Measurements from ENCODE around the gene LOXHD1. TPM values are rescaled to one million over a fixed set of nuclear protein-coding genes. Genes with fewer than 3 reads are reported as not detected.

LOXHD1 gene
- total RNA-seq, 3 donors from 2014 or later (not counting 1 experiment from before 2014, with no cell fraction given): 0.11 to 0.48 (median 0.14) TPM

- Histone ChIP-seq H3K36me3 (ENCODE audit: control insufficient read depth, insufficient read depth, low read length) (no peaks in the 10 kb centered on the region), H3K9me3 (ENCODE audit: control insufficient read depth, insufficient read depth, low read length) (no peaks in the 10 kb centered on the region), H3K4me1 (ENCODE audit: control insufficient read depth, insufficient read depth, low read length) (no peaks in the 10 kb centered on the region), H3K27ac (ENCODE audit: low read length) (no peak overlapping the region), H3K27me3 (ENCODE audit: control insufficient read depth, insufficient read depth, low read length) (no peaks in the 10 kb centered on the region), H3K4me3 (ENCODE audit: low read length) (no peak overlapping the region)
- TF ChIP-seq, protein P1, sequence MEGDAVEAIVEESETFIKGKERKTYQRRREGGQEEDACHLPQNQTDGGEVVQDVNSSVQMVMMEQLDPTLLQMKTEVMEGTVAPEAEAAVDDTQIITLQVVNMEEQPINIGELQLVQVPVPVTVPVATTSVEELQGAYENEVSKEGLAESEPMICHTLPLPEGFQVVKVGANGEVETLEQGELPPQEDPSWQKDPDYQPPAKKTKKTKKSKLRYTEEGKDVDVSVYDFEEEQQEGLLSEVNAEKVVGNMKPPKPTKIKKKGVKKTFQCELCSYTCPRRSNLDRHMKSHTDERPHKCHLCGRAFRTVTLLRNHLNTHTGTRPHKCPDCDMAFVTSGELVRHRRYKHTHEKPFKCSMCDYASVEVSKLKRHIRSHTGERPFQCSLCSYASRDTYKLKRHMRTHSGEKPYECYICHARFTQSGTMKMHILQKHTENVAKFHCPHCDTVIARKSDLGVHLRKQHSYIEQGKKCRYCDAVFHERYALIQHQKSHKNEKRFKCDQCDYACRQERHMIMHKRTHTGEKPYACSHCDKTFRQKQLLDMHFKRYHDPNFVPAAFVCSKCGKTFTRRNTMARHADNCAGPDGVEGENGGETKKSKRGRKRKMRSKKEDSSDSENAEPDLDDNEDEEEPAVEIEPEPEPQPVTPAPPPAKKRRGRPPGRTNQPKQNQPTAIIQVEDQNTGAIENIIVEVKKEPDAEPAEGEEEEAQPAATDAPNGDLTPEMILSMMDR (IDR thresholded peaks at IDR 0.05): no peak
- H3K4me3 Mint-ChIP-seq: no peak overlapping the region
- no peak overlapping the region for H3K27ac Mint-ChIP-seq
- no peaks in the 10 kb centered on the region for H3K4me1 Mint-ChIP-seq
- no peak for DNase-seq
- H3K36me3 Mint-ChIP-seq: no peaks in the 10 kb centered on the region
- intact Hi-C loops (cut with micrococcal nuclease): no loop called here
- H3K9me3 Mint-ChIP-seq: no peaks in the 10 kb centered on the region
- ATAC-seq: no peak
- peaks cover 0 to 9% of the 10 kb centered on the region in 2 donors for H3K27me3 Mint-ChIP-seq (ENCODE audit: low read depth in 2 of 2)
Measured at GRCh38 chr18:46652372-46652771, 4.6 kb downstream of the LOXHD1 start.

GRCh38 chr18:46650681-46651080 lies 6.3 kb downstream of the LOXHD1 start:
- H3K4me3 ChIP-seq (ENCODE audit: low read length): no peak overlapping the region
- 85% methylated on average over 4 of the region's 4 CpGs for WGBS (ENCODE audit: insufficient coverage)
- no peaks in the 10 kb centered on the region for H3K36me3 Mint-ChIP-seq
- H3K9me3 Mint-ChIP-seq: no peaks in the 10 kb centered on the region
- H3K4me1 Mint-ChIP-seq: no peaks in the 10 kb centered on the region
- no peaks in the 10 kb centered on the region for H3K9me3 ChIP-seq (ENCODE audit: control insufficient read depth, insufficient read depth, low read length)
- DNase-seq (no peak), ATAC-seq (no peak)
- H3K27me3 Mint-ChIP-seq (ENCODE audit: low read depth in 2 of 2): peaks cover 0 to 12% of the 10 kb centered on the region in 2 donors
- H3K4me3 Mint-ChIP-seq: no peak overlapping the region
- TF ChIP-seq, protein P1 (IDR thresholded peaks at IDR 0.05): no peak
- no peaks in the 10 kb centered on the region for H3K36me3 ChIP-seq (ENCODE audit: control insufficient read depth, insufficient read depth, low read length)
- H3K4me1 ChIP-seq (ENCODE audit: control insufficient read depth, insufficient read depth, low read length): no peaks in the 10 kb centered on the region
- H3K27ac ChIP-seq (ENCODE audit: low read length): no peak overlapping the region
- no peak overlapping the region for H3K27ac Mint-ChIP-seq
- intact Hi-C loops (cut with micrococcal nuclease): no loop called here
- H3K27me3 ChIP-seq (ENCODE audit: control insufficient read depth, insufficient read depth, low read length): no peaks in the 10 kb centered on the region

- Mint-ChIP-seq H3K36me3 (no peaks in the 10 kb centered on the region), H3K4me1 (no peaks in the 10 kb centered on the region), H3K9me3 (no peaks in the 10 kb centered on the region), H3K27me3 (ENCODE audit: low read depth in 2 of 2) (peaks cover 0 to 15% of the 10 kb centered on the region in 2 donors), H3K4me3 (no peak overlapping the region), H3K27ac (no peak overlapping the region)
- H3K4me3 ChIP-seq (ENCODE audit: low read length): no peak overlapping the region
- no peaks in the 10 kb centered on the region for H3K9me3 ChIP-seq (ENCODE audit: control insufficient read depth, insufficient read depth, low read length)
- TF ChIP-seq, protein P1 (IDR thresholded peaks at IDR 0.05): no peak
- no peak for DNase-seq
- no peaks in the 10 kb centered on the region for H3K36me3 ChIP-seq (ENCODE audit: control insufficient read depth, insufficient read depth, low read length)
- no peak overlapping the region for H3K27ac ChIP-seq (ENCODE audit: low read length)
- ATAC-seq: no peak
- WGBS (ENCODE audit: insufficient coverage): 84% methylated on average over 12 of the region's 12 CpGs
- no peaks in the 10 kb centered on the region for H3K27me3 ChIP-seq (ENCODE audit: control insufficient read depth, insufficient read depth, low read length)
- H3K4me1 ChIP-seq (ENCODE audit: control insufficient read depth, insufficient read depth, low read length): no peaks in the 10 kb centered on the region
- intact Hi-C loops (cut with micrococcal nuclease): no loop called here
Measured at GRCh38 chr18:46649071-46649862, 7.8 kb downstream of the LOXHD1 start.

DNA sequence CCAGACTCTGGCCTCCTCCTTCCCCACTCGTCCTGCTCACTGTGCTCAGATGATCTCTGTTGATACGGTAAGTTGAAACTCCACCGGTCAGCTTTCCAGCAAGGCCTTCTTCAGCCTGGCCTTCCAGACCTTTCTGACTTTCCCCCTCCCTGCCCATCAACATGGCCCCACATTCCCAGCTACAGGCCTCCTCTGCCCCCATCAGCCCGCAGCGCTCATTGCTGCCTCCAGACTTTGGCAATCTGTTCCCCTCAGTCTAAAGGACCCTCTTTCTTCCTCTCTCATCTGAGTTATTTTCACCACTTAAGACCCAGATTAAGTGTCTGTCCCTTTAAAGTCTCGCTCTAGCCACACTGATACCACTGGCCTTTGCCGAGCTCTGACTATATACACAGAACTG lies 10.6 kb downstream of the LOXHD1 start:
- DNase-seq: no peak
- intact Hi-C loops (cut with micrococcal nuclease): no loop called here
- peaks cover 0 to 16% of the 10 kb centered on the region in 2 donors for H3K27me3 Mint-ChIP-seq (ENCODE audit: low read depth in 2 of 2)
- Histone ChIP-seq H3K9me3 (ENCODE audit: control insufficient read depth, insufficient read depth, low read length) (no peaks in the 10 kb centered on the region), H3K4me3 (ENCODE audit: low read length) (no peak overlapping the region), H3K27me3 (ENCODE audit: control insufficient read depth, insufficient read depth, low read length) (no peaks in the 10 kb centered on the region), H3K27ac (ENCODE audit: low read length) (no peak overlapping the region), H3K36me3 (ENCODE audit: control insufficient read depth, insufficient read depth, low read length) (no peaks in the 10 kb centered on the region), H3K4me1 (ENCODE audit: control insufficient read depth, insufficient read depth, low read length) (no peaks in the 10 kb centered on the region)
- H3K9me3 Mint-ChIP-seq: no peaks in the 10 kb centered on the region
- no peak overlapping the region for H3K27ac Mint-ChIP-seq
- H3K4me1 Mint-ChIP-seq: no peaks in the 10 kb centered on the region
- H3K36me3 Mint-ChIP-seq: no peaks in the 10 kb centered on the region
- TF ChIP-seq, protein P1 (IDR thresholded peaks at IDR 0.05): no peak
- ATAC-seq: no peak
- 88% methylated on average over 7 of the region's 7 CpGs for WGBS (ENCODE audit: insufficient coverage)
- no peak overlapping the region for H3K4me3 Mint-ChIP-seq
